WTC11 (cell line): Measurements from ENCODE around the gene SLC37A1.
A peak's percentile ranks its signal among the peaks of the same experiment; 100 is the strongest.

Experiments
- CREB1 ChIP-seq: sonication (generic); formaldehyde crosslinking; IDR thresholded peaks from 2 replicates; pipeline ENCODE4 v1.8.0; 2023; ENCODE audit warnings: mild to moderate bottlenecking, missing genetic modification reagents
- ESRRA ChIP-seq: sonication (generic); formaldehyde crosslinking; IDR thresholded peaks from 2 replicates; pipeline ENCODE4 v1.8.1; 2022; ENCODE audit warnings: mild to moderate bottlenecking, missing genetic modification reagents, borderline replicate concordance
- HMGA2 ChIP-seq: fragments of 250-450 bp; sonication (Bioruptor Pico); IDR thresholded peaks from 2 replicates; pipeline ENCODE4 v1.4.0; 2021; ENCODE audit warnings: mild to moderate bottlenecking, moderate library complexity
- KAT7 ChIP-seq: sonication (generic); formaldehyde crosslinking; IDR thresholded peaks from 2 replicates; pipeline ENCODE4 v1.8.1; 2023; ENCODE audit warnings: missing genetic modification reagents, mild to moderate bottlenecking, borderline replicate concordance
- TF ChIP-seq, protein P1 (sequence below): fragments of 200-600 bp; IDR thresholded peaks from 2 replicates; pipeline ENCODE4 v1.8.0; 2022; ENCODE audit warnings: antibody characterized with exemption

DNA sequence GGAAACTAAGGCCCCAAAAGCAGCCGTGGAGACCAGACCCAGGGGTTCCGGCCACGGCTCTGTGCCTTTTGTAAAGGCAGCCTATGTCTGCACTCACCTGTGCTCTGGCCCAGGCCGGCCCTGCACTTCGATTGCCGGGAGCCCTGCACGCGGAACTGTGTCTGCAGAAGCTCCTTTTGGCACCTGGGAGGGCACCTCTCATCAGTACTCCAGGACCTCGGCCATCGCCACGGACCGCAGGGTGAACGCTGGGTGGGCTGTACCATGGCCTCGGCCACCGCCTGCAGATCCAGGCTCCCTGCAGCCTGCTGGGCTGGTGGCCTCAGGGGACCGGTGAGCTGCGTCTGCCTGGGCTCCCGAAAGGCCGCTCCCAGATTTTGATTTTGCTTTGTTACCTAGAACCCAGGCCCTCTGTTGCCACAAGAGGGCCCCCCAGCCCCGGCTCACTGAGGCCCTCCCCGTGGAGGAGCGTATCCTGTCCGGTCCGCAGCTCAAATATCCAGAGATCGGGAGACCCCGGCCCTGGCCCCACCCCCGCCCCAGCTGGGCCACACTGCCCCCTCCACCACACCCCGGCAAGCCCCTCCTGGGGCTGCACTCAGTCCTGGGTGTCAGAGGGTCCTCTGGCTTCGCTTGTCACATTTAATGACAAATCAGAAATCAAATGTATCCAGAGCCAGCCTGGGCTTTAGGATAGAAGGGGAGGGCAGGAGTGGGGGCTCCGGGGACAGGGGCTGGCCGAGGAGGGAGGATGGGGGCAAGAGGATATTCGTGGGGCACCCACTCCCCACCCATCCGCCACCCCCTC is 79.6 kb downstream of the SLC37A1 start:
- TF ChIP-seq, protein P1, sequence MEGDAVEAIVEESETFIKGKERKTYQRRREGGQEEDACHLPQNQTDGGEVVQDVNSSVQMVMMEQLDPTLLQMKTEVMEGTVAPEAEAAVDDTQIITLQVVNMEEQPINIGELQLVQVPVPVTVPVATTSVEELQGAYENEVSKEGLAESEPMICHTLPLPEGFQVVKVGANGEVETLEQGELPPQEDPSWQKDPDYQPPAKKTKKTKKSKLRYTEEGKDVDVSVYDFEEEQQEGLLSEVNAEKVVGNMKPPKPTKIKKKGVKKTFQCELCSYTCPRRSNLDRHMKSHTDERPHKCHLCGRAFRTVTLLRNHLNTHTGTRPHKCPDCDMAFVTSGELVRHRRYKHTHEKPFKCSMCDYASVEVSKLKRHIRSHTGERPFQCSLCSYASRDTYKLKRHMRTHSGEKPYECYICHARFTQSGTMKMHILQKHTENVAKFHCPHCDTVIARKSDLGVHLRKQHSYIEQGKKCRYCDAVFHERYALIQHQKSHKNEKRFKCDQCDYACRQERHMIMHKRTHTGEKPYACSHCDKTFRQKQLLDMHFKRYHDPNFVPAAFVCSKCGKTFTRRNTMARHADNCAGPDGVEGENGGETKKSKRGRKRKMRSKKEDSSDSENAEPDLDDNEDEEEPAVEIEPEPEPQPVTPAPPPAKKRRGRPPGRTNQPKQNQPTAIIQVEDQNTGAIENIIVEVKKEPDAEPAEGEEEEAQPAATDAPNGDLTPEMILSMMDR, result peak; percentile 61
- no peak for TF ChIP-seq ESRRA (CRISPR knock-in tag)
- no peak for TF ChIP-seq KAT7 (CRISPR knock-in tag)
- TF ChIP-seq CREB1, result no peak
- no peak for TF ChIP-seq HMGA2 (CRISPR knock-in tag)
